K562 (cell line): ENCODE data around the gene GRB2. TPM values are rescaled to one million over a fixed set of nuclear protein-coding genes. Genes with fewer than 3 reads are reported as not detected.
A peak's percentile ranks its signal among the peaks of the same experiment; 100 is the strongest.

Experiments
- FOXA1 ChIP-seq: fragments of 450-650 bp; IDR thresholded peaks from 2 replicates; pipeline ENCODE4 v1.6.1; 2016; ENCODE audit warnings: mild to moderate bottlenecking, borderline replicate concordance
- HOXB6 ChIP-seq: fragments of 250-450 bp; sonication (Bioruptor Pico); IDR thresholded peaks from 2 replicates; pipeline ENCODE4 v1.5.1; 2022; ENCODE audit warnings: mild to moderate bottlenecking, borderline replicate concordance
- KLF16 ChIP-seq: IDR thresholded peaks from 2 replicates; pipeline ENCODE4 v1.6.1; 2016; ENCODE audit warnings: antibody characterized with exemption
- MTA2 ChIP-seq: fragments of 450-650 bp; IDR thresholded peaks from 2 replicates; pipeline ENCODE4 v1.6.1; 2016; ENCODE audit warnings: low read depth
- POLR2AphosphoS5 ChIP-seq: IDR thresholded peaks from 2 replicates; pipeline ENCODE4 v1.6.1; 2011; ENCODE audit warnings: mild to moderate bottlenecking, low read depth, low read length, moderate library complexity; ENCODE audit not compliant: control insufficient read depth, insufficient read depth
- ZNF444 ChIP-seq: fragments of 250-450 bp; sonication (Bioruptor Pico); IDR thresholded peaks from 2 replicates; pipeline ENCODE4 v1.4.0; 2020; ENCODE audit warnings: mild to moderate bottlenecking, moderate library complexity
- polyA plus RNA-seq, 8 experiments: library from polyadenylated mRNA; depleted of rRNA in 4 of 8; stranded (reverse) in 5 of 8; unstranded in 3 of 8; fragments of >200 nt; fragmentation: Nextera tagmentation in 2 of 8; fragmentation: Illumina TruSeq in 1 of 8; extraction: Ambion mirVana in 2 of 8; extraction: Trizol in 1 of 8; gene quantifications; 2 replicates each; pipeline versions ENCODE4 v1.2.1 to v1.2.3, GENCODE V29; 2011 to 2014; ENCODE audit warnings: inconsistent platforms in 1 of 8, missing spikeins in 1 of 8
- total RNA-seq, 7 experiments: library from RNA; depleted of rRNA in 6 of 7; stranded (reverse); fragments of >200 nt in 6 of 7; fragmentation: Illumina TruSeq in 2 of 7; extraction: Trizol in 2 of 7; gene quantifications; 2 replicates each; pipeline versions ENCODE4 v1.2.1 to v1.2.3, GENCODE V29; 2011 to 2021; ENCODE audit warnings: low replicate concordance in 1 of 7
- TF ChIP-seq, protein P1 (sequence below): fragments of 200-400 bp; formaldehyde crosslinking; IDR thresholded peaks from 2 replicates; pipeline ENCODE4 v1.6.1; 2017; ENCODE audit warnings: mild to moderate bottlenecking, low read depth, low read length, moderate library complexity
- TF ChIP-seq, protein P2 (sequence below): fragments of 200-600 bp; sonication (generic); IDR thresholded peaks from one replicate; pipeline ENCODE4 v1.6.1; 2012; ENCODE audit warnings: mild to moderate bottlenecking, low read depth, low read length, inconsistent platforms
- TF ChIP-seq, protein P3 (sequence below): fragments of 450-650 bp; formaldehyde crosslinking; IDR thresholded peaks from 2 replicates; pipeline ENCODE4 v1.4.0; 2020; ENCODE audit warnings: mild to moderate bottlenecking, moderate library complexity

The GRB2 gene
- total and polyA plus RNA-seq, 9 of the 15 experiments (the other 6 are each of a cell fraction or from before 2014, with no cell fraction given) = 57.2 to 136 (median 84.8) TPM

DNA sequence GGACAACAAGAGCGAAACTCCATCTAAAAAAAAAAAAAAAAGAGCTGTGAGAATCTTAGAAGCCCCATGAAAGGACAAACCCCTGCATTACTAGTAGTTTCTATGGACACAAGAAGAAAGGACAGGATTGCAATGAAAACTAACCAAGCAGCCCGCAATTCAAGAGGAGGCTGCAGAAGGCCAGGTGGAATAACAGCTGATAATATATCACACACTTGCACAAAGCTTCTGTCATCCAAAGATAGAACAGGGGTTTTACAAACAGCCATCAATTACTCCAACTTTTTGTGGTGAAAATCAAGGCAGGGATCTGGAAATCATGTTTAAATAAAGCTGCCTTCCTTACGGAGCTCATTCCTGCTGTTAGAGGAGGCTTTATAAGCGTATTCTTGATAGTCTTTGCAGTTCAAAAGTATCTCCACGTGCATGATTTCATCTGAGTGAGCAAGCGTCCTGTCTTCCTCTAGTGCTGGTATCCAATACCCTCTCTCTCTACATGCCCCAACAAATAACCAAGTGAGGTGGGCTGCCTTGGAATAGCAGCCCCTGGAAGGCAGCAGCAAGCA lies 27.8 kb upstream of the GRB2 start (continued):
- TF ChIP-seq, protein P1, sequence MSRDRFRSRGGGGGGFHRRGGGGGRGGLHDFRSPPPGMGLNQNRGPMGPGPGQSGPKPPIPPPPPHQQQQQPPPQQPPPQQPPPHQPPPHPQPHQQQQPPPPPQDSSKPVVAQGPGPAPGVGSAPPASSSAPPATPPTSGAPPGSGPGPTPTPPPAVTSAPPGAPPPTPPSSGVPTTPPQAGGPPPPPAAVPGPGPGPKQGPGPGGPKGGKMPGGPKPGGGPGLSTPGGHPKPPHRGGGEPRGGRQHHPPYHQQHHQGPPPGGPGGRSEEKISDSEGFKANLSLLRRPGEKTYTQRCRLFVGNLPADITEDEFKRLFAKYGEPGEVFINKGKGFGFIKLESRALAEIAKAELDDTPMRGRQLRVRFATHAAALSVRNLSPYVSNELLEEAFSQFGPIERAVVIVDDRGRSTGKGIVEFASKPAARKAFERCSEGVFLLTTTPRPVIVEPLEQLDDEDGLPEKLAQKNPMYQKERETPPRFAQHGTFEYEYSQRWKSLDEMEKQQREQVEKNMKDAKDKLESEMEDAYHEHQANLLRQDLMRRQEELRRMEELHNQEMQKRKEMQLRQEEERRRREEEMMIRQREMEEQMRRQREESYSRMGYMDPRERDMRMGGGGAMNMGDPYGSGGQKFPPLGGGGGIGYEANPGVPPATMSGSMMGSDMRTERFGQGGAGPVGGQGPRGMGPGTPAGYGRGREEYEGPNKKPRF = no peak
- TF ChIP-seq, protein P2, sequence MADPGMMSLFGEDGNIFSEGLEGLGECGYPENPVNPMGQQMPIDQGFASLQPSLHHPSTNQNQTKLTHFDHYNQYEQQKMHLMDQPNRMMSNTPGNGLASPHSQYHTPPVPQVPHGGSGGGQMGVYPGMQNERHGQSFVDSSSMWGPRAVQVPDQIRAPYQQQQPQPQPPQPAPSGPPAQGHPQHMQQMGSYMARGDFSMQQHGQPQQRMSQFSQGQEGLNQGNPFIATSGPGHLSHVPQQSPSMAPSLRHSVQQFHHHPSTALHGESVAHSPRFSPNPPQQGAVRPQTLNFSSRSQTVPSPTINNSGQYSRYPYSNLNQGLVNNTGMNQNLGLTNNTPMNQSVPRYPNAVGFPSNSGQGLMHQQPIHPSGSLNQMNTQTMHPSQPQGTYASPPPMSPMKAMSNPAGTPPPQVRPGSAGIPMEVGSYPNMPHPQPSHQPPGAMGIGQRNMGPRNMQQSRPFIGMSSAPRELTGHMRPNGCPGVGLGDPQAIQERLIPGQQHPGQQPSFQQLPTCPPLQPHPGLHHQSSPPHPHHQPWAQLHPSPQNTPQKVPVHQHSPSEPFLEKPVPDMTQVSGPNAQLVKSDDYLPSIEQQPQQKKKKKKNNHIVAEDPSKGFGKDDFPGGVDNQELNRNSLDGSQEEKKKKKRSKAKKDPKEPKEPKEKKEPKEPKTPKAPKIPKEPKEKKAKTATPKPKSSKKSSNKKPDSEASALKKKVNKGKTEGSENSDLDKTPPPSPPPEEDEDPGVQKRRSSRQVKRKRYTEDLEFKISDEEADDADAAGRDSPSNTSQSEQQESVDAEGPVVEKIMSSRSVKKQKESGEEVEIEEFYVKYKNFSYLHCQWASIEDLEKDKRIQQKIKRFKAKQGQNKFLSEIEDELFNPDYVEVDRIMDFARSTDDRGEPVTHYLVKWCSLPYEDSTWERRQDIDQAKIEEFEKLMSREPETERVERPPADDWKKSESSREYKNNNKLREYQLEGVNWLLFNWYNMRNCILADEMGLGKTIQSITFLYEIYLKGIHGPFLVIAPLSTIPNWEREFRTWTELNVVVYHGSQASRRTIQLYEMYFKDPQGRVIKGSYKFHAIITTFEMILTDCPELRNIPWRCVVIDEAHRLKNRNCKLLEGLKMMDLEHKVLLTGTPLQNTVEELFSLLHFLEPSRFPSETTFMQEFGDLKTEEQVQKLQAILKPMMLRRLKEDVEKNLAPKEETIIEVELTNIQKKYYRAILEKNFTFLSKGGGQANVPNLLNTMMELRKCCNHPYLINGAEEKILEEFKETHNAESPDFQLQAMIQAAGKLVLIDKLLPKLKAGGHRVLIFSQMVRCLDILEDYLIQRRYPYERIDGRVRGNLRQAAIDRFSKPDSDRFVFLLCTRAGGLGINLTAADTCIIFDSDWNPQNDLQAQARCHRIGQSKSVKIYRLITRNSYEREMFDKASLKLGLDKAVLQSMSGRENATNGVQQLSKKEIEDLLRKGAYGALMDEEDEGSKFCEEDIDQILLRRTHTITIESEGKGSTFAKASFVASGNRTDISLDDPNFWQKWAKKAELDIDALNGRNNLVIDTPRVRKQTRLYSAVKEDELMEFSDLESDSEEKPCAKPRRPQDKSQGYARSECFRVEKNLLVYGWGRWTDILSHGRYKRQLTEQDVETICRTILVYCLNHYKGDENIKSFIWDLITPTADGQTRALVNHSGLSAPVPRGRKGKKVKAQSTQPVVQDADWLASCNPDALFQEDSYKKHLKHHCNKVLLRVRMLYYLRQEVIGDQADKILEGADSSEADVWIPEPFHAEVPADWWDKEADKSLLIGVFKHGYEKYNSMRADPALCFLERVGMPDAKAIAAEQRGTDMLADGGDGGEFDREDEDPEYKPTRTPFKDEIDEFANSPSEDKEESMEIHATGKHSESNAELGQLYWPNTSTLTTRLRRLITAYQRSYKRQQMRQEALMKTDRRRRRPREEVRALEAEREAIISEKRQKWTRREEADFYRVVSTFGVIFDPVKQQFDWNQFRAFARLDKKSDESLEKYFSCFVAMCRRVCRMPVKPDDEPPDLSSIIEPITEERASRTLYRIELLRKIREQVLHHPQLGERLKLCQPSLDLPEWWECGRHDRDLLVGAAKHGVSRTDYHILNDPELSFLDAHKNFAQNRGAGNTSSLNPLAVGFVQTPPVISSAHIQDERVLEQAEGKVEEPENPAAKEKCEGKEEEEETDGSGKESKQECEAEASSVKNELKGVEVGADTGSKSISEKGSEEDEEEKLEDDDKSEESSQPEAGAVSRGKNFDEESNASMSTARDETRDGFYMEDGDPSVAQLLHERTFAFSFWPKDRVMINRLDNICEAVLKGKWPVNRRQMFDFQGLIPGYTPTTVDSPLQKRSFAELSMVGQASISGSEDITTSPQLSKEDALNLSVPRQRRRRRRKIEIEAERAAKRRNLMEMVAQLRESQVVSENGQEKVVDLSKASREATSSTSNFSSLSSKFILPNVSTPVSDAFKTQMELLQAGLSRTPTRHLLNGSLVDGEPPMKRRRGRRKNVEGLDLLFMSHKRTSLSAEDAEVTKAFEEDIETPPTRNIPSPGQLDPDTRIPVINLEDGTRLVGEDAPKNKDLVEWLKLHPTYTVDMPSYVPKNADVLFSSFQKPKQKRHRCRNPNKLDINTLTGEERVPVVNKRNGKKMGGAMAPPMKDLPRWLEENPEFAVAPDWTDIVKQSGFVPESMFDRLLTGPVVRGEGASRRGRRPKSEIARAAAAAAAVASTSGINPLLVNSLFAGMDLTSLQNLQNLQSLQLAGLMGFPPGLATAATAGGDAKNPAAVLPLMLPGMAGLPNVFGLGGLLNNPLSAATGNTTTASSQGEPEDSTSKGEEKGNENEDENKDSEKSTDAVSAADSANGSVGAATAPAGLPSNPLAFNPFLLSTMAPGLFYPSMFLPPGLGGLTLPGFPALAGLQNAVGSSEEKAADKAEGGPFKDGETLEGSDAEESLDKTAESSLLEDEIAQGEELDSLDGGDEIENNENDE = no peak
- TF ChIP-seq, protein P3, sequence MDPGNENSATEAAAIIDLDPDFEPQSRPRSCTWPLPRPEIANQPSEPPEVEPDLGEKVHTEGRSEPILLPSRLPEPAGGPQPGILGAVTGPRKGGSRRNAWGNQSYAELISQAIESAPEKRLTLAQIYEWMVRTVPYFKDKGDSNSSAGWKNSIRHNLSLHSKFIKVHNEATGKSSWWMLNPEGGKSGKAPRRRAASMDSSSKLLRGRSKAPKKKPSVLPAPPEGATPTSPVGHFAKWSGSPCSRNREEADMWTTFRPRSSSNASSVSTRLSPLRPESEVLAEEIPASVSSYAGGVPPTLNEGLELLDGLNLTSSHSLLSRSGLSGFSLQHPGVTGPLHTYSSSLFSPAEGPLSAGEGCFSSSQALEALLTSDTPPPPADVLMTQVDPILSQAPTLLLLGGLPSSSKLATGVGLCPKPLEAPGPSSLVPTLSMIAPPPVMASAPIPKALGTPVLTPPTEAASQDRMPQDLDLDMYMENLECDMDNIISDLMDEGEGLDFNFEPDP (CRISPR knock-in tag) = no peak
- no peak for TF ChIP-seq FOXA1
- no peak for TF ChIP-seq ZNF444
- TF ChIP-seq MTA2 = peak; percentile 75
- TF ChIP-seq POLR2AphosphoS5 = peak; percentile 63; the same call in 1 of the 2 replicates
- TF ChIP-seq HOXB6 (CRISPR knock-in tag) = no peak
- TF ChIP-seq KLF16 = peak; percentile 65; the same call in 1 of the 2 replicates
